WTC11 (cell line): Measurements from ENCODE around the gene HPSE2. TPM values are rescaled to one million over a fixed set of nuclear protein-coding genes. Genes with fewer than 3 reads are reported as not detected.

Source experiments
- ATAC-seq: fragments of 200-7000 bp; cut with Tn5 transposase; 2 replicates; pipeline ENCODE4 v1.10.0; 2021; ENCODE audit warnings: mild to moderate bottlenecking, moderate library complexity
- CTCF ChIA-PET: fragments of 300-600 bp; sonication (Branson Sonifier 250); formaldehyde crosslinking; loops from one replicate; lab custom pipeline; 2021; ENCODE audit warnings: antibody characterized with exemption; lab: Charles Lee
- POLR2A ChIA-PET: fragments of 350-600 bp; sonication (Branson Sonifier 250); formaldehyde crosslinking; loops from one replicate; lab custom pipeline; 2021; ENCODE audit warnings: antibody characterized with exemption; lab: Charles Lee
- DNase-seq: peaks from one replicate; pipeline ENCODE4 v3.0.0; 2021; ENCODE audit warnings: low spot score
- H3K27ac Mint-ChIP-seq: 2 replicates; pipeline ENCODE4 v1.8.0; 2021; ENCODE audit warnings: mixed read lengths
- H3K27me3 Mint-ChIP-seq: 2 replicates; pipeline ENCODE4 v1.8.0; 2021; ENCODE audit warnings: low read depth, mild to moderate bottlenecking, moderate library complexity, mixed read lengths
- H3K36me3 Mint-ChIP-seq: 2 replicates; pipeline ENCODE4 v1.8.0; 2021; ENCODE audit warnings: mixed read lengths
- H3K4me1 Mint-ChIP-seq: 2 replicates; pipeline ENCODE4 v1.8.0; 2022; ENCODE audit warnings: mixed read lengths
- H3K4me3 Mint-ChIP-seq: 2 replicates; pipeline ENCODE4 v1.8.0; 2021; ENCODE audit warnings: mild to moderate bottlenecking, moderate library complexity, mixed read lengths
- H3K9me3 Mint-ChIP-seq: 2 replicates; pipeline ENCODE4 v1.8.0; 2021; ENCODE audit warnings: mixed read lengths
- ATF3 ChIP-seq: sonication (generic); formaldehyde crosslinking; conservative IDR thresholded peaks from 2 replicates; pipeline ENCODE4 v1.8.1; 2022; ENCODE audit warnings: mild to moderate bottlenecking, missing genetic modification reagents
- ATF6 ChIP-seq: sonication (generic); formaldehyde crosslinking; IDR thresholded peaks from 2 replicates; pipeline ENCODE4 v1.8.1; 2023; ENCODE audit warnings: mild to moderate bottlenecking, missing genetic modification reagents
- CREM ChIP-seq: sonication (generic); formaldehyde crosslinking; IDR thresholded peaks from 2 replicates; pipeline ENCODE4 v1.8.1; 2022; ENCODE audit warnings: mild to moderate bottlenecking, missing genetic modification reagents, moderate library complexity
- FOXP1 ChIP-seq: sonication (generic); formaldehyde crosslinking; IDR thresholded peaks from 2 replicates; pipeline ENCODE4 v1.8.0; 2022; ENCODE audit warnings: missing genetic modification reagents, mild to moderate bottlenecking, moderate library complexity, borderline replicate concordance
- GTF2I ChIP-seq: fragments of 250-450 bp; sonication (Bioruptor Pico); conservative IDR thresholded peaks from 2 replicates; pipeline ENCODE4 v1.4.0; 2021; ENCODE audit warnings: mild to moderate bottlenecking
- NFYB ChIP-seq: sonication (generic); formaldehyde crosslinking; conservative IDR thresholded peaks from 2 replicates; pipeline ENCODE4 v1.8.0; 2022; ENCODE audit warnings: low read depth, missing genetic modification reagents
- NR2C2 ChIP-seq: sonication (generic); formaldehyde crosslinking; IDR thresholded peaks from 2 replicates; pipeline ENCODE4 v1.8.0; 2022; ENCODE audit warnings: mild to moderate bottlenecking, missing genetic modification reagents
- NR3C1 ChIP-seq: sonication (generic); formaldehyde crosslinking; conservative IDR thresholded peaks from 2 replicates; pipeline ENCODE4 v1.8.1; 2023; ENCODE audit warnings: low read depth, mild to moderate bottlenecking, missing genetic modification reagents
- SMAD4 ChIP-seq: sonication (generic); formaldehyde crosslinking; IDR thresholded peaks from 2 replicates; pipeline ENCODE4 v1.8.0; 2022; ENCODE audit warnings: mild to moderate bottlenecking, missing genetic modification reagents
- TCF7 ChIP-seq: sonication (generic); formaldehyde crosslinking; IDR thresholded peaks from 2 replicates; pipeline ENCODE4 v1.8.0; 2022; ENCODE audit warnings: mild to moderate bottlenecking, low read depth, missing genetic modification reagents, moderate library complexity
- ZNF232 ChIP-seq: sonication (generic); formaldehyde crosslinking; IDR thresholded peaks from 2 replicates; pipeline ENCODE4 v1.8.0; 2022; ENCODE audit warnings: mild to moderate bottlenecking, missing genetic modification reagents
- ZNF317 ChIP-seq: sonication (generic); formaldehyde crosslinking; IDR thresholded peaks from 2 replicates; pipeline ENCODE4 v1.8.1; 2023; ENCODE audit warnings: low read depth, mild to moderate bottlenecking, moderate library complexity, missing genetic modification reagents, borderline replicate concordance
- ZNF532 ChIP-seq: fragments of 250-450 bp; sonication (Bioruptor Pico); IDR thresholded peaks from 2 replicates; pipeline ENCODE4 v1.9.0; 2021; ENCODE audit warnings: mild to moderate bottlenecking, borderline replicate concordance
- total RNA-seq: library from RNA; stranded (reverse); gene quantifications from 3 replicates; pipeline ENCODE4 v1.2.3, GENCODE V29; 2021
- TF ChIP-seq, protein P1 (sequence below): sonication (generic); formaldehyde crosslinking; IDR thresholded peaks from 2 replicates; pipeline ENCODE4 v1.8.1; 2022; ENCODE audit warnings: mild to moderate bottlenecking, missing genetic modification reagents, moderate library complexity, borderline replicate concordance
- TF ChIP-seq, protein P2 (sequence below): sonication (generic); formaldehyde crosslinking; IDR thresholded peaks from 2 replicates; pipeline ENCODE4 v1.8.1; 2022; ENCODE audit warnings: mild to moderate bottlenecking, moderate library complexity, missing genetic modification reagents
- TF ChIP-seq, protein P3 (sequence below): fragments of 250-450 bp; sonication (Bioruptor Pico); conservative IDR thresholded peaks from 2 replicates; pipeline ENCODE4 v1.9.0; 2021; ENCODE audit warnings: mild to moderate bottlenecking
- TF ChIP-seq, protein P4 (sequence below): sonication (generic); formaldehyde crosslinking; IDR thresholded peaks from 2 replicates; pipeline ENCODE4 v1.8.1; 2023; ENCODE audit warnings: mild to moderate bottlenecking, missing genetic modification reagents
- TF ChIP-seq, protein P5 (sequence below): sonication (generic); formaldehyde crosslinking; IDR thresholded peaks from 2 replicates; pipeline ENCODE4 v1.8.1; 2023; ENCODE audit warnings: mild to moderate bottlenecking, missing genetic modification reagents, moderate library complexity
- TF ChIP-seq, protein P6 (sequence below): fragments of 250-450 bp; sonication (Bioruptor Pico); IDR thresholded peaks from 2 replicates; pipeline ENCODE4 v1.9.0; 2021; ENCODE audit warnings: mild to moderate bottlenecking

HPSE2 gene
- total RNA-seq, 1 experiment from 2014 or later = 0.66 TPM

DNA sequence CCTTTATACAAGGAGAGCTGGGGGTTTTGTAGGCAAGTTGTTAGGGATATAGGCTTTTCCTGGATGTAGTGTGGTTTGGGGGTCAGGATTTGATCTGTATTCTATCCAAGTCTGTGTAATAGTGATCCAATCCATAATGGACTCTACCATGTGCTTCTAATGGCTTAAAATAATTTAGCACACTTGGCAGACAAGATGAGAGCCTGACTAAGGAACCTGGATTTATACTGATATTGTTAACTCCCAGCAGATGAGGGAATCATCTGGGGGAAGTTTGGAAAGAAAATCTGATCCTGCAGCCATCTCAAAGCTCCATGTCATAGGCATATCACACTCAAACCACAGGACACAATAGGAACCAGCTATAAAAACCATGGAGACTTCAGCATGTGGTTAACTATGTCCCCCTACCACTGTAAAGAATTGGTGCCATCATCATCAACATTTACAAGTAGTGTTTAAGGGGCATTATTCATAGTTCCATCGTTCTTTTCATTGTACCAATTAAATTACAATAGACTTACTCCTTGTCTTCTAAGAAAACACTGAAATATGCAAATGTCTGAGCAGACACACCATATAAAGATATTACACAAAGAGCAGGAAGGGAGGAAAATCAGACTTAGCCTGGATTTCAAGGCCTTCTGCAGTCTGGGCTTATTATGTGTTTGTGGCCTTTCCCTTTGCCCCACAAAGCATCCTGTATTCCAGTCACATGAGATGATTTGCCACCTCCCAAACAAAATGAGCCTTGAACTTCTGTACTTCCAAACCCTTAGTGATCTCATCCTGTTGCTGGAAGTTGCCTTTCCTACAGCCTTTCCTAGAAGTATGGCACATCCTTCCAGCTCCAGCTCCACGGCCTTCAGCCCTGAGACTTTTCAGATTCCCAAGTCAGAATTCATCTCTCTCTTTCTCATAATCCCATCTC lies 766.4 kb downstream of the HPSE2 start:
- no peak overlapping the region for H3K4me3 Mint-ChIP-seq
- TF ChIP-seq ZNF532 (no peak), ATF6 (CRISPR knock-in tag) (no peak), ZNF317 (no peak), SMAD4 (CRISPR knock-in tag) (no peak), CREM (no peak), ATF3 (no peak), FOXP1 (CRISPR knock-in tag) (no peak), NR3C1 (no peak), NFYB (CRISPR knock-in tag) (no peak), NR2C2 (CRISPR knock-in tag) (no peak), TCF7 (CRISPR knock-in tag) (no peak), ZNF232 (CRISPR knock-in tag) (no peak), GTF2I (CRISPR knock-in tag) (no peak)
- TF ChIP-seq, protein P1, sequence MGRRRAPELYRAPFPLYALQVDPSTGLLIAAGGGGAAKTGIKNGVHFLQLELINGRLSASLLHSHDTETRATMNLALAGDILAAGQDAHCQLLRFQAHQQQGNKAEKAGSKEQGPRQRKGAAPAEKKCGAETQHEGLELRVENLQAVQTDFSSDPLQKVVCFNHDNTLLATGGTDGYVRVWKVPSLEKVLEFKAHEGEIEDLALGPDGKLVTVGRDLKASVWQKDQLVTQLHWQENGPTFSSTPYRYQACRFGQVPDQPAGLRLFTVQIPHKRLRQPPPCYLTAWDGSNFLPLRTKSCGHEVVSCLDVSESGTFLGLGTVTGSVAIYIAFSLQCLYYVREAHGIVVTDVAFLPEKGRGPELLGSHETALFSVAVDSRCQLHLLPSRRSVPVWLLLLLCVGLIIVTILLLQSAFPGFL (CRISPR knock-in tag) = no peak
- TF ChIP-seq, protein P2, sequence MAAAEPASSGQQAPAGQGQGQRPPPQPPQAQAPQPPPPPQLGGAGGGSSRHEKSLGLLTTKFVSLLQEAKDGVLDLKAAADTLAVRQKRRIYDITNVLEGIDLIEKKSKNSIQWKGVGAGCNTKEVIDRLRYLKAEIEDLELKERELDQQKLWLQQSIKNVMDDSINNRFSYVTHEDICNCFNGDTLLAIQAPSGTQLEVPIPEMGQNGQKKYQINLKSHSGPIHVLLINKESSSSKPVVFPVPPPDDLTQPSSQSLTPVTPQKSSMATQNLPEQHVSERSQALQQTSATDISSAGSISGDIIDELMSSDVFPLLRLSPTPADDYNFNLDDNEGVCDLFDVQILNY (CRISPR knock-in tag) = no peak
- TF ChIP-seq, protein P3, sequence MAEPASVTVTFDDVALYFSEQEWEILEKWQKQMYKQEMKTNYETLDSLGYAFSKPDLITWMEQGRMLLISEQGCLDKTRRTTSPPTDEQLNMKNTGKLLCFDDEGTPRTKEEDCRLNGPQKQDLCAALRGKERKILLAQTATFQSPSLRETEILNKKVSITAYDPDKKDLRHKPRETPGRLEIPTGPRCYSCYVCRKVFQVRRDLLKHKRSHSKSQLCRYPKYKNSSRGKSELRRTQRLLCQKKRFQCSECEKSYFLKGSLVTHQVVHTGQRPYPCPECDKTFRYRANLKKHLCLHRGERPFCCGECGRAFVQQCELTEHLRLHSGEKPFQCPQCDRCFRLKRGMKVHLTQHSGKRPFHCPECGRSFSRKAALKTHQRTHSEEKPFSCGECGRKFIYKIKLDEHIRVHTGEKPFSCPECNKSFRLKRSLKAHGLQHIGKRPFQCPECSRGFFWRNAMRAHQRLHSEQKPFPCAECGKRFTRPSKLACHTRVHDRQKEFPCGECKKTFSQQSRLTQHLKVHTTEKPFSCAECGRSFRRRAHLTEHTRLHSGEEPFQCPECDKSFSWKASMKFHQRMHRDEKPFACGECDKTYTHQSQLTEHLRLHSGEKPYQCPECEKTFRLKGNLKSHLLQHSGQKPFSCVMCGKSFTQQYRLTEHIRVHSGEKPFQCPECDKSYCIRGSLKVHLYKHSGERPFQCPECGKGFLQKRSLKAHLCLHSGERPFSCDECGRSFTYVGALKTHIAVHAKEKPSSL (CRISPR knock-in tag) = no peak
- TF ChIP-seq, protein P4, sequence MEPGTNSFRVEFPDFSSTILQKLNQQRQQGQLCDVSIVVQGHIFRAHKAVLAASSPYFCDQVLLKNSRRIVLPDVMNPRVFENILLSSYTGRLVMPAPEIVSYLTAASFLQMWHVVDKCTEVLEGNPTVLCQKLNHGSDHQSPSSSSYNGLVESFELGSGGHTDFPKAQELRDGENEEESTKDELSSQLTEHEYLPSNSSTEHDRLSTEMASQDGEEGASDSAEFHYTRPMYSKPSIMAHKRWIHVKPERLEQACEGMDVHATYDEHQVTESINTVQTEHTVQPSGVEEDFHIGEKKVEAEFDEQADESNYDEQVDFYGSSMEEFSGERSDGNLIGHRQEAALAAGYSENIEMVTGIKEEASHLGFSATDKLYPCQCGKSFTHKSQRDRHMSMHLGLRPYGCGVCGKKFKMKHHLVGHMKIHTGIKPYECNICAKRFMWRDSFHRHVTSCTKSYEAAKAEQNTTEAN (CRISPR knock-in tag) = no peak
- TF ChIP-seq, protein P5, sequence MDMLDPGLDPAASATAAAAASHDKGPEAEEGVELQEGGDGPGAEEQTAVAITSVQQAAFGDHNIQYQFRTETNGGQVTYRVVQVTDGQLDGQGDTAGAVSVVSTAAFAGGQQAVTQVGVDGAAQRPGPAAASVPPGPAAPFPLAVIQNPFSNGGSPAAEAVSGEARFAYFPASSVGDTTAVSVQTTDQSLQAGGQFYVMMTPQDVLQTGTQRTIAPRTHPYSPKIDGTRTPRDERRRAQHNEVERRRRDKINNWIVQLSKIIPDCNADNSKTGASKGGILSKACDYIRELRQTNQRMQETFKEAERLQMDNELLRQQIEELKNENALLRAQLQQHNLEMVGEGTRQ (CRISPR knock-in tag) = no peak
- TF ChIP-seq, protein P6, sequence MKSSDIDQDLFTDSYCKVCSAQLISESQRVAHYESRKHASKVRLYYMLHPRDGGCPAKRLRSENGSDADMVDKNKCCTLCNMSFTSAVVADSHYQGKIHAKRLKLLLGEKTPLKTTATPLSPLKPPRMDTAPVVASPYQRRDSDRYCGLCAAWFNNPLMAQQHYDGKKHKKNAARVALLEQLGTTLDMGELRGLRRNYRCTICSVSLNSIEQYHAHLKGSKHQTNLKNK (CRISPR knock-in tag) = no peak
- peaks cover 42% of the 10 kb centered on the region for H3K4me1 Mint-ChIP-seq
- H3K36me3 Mint-ChIP-seq = no peaks in the 10 kb centered on the region
- H3K27me3 Mint-ChIP-seq = peaks cover 28% of the 10 kb centered on the region
- H3K27ac Mint-ChIP-seq = no peak overlapping the region
- CTCF ChIA-PET = interaction anchor here (0.6 to 3.4 kb wide), 5 partner anchors 44 to 767 kb away, joined by 3 to 37 read pairs (median 8); partner anchors contain the start of gene HPSE2
- DNase-seq (no peak), ATAC-seq (no peak)
- no peaks in the 10 kb centered on the region for H3K9me3 Mint-ChIP-seq
- POLR2A ChIA-PET = no interaction called here
